SK-N-SH (cell line): ENCODE results near the gene TMEM134. TPM values are rescaled to one million over a fixed set of nuclear protein-coding genes. Genes with fewer than 3 reads are reported as not detected.

Experiments used
- CTCF ChIA-PET: fragments of 300-600, 350-600 bp; formaldehyde crosslinking; extraction: SDS; loops from one replicate; lab custom pipeline; 2021; lab: Yijun Ruan, JAX
- POLR2A ChIA-PET: fragments of 350-600 bp; sonication (Branson Sonifier 250); formaldehyde crosslinking; extraction: SDS; loops from one replicate; lab custom pipeline; 2020; ENCODE audit warnings: antibody characterized with exemption, inconsistent platforms; lab: Yijun Ruan, JAX
- DNase-seq: peaks from one replicate; pipeline ENCODE4 v3.0.0; 2012
- H2AFZ ChIP-seq: fragments of 200-600 bp; sonication (generic); 2 replicates; pipeline ENCODE4 v1.8.1; 2016; ENCODE audit warnings: antibody characterized with exemption, mild to moderate bottlenecking, low read depth
- H3F3A ChIP-seq: fragments of 200-600 bp; sonication (generic); replicated peaks from 2 replicates; pipeline ENCODE3; 2016; ENCODE audit warnings: antibody characterized with exemption, mild to moderate bottlenecking; ENCODE audit not compliant: insufficient read depth
- H3K27ac ChIP-seq, 2 experiments: fragments of 200-500 bp in 1 of 2; fragments of 200-600 bp in 1 of 2; sonication (Bioruptor generic) in 1 of 2; sonication (generic), shearing (Covaris generic) in 1 of 2; 2 replicates each; pipeline versions ENCODE4 v1.5.1 to v1.6.1; 2014 to 2016; ENCODE audit warnings: low read depth in 2 of 2, inconsistent platforms in 1 of 2, low read length in 1 of 2, mild to moderate bottlenecking in 1 of 2, mixed read lengths in 1 of 2
- H3K27me3 ChIP-seq: fragments of 200-600 bp; sonication (generic), shearing (Covaris generic); 2 replicates; pipeline ENCODE4 v1.6.1; 2016; ENCODE audit warnings: mixed run types; ENCODE audit not compliant: insufficient read depth
- H3K36me3 ChIP-seq, 2 experiments: fragments of 200-500 bp in 1 of 2; fragments of 200-600 bp in 1 of 2; sonication (Bioruptor generic) in 1 of 2; sonication (generic) in 1 of 2; replicated peaks in 1 of 2; 2 replicates each; pipeline versions ENCODE3 to v1.5.1; 2014 to 2016; ENCODE audit warnings: low read length in 1 of 2, mild to moderate bottlenecking in 1 of 2; ENCODE audit not compliant: insufficient read depth in 2 of 2, control insufficient read depth in 1 of 2
- H3K4me1 ChIP-seq, 2 experiments: fragments of 200-500 bp in 1 of 2; fragments of 200-600 bp in 1 of 2; sonication (Bioruptor generic) in 1 of 2; sonication (generic), shearing (Covaris generic) in 1 of 2; 2 replicates each; pipeline versions ENCODE4 v1.5.1 to v1.6.1; 2014 to 2016; ENCODE audit warnings: low read depth in 1 of 2, low read length in 1 of 2, mixed run types in 1 of 2; ENCODE audit not compliant: insufficient read depth in 2 of 2, control insufficient read depth in 1 of 2
- H3K4me2 ChIP-seq: fragments of 200-600 bp; sonication (generic), shearing (Covaris generic); 2 replicates; pipeline ENCODE4 v1.6.1; 2017; ENCODE audit warnings: mixed run types
- H3K4me3 ChIP-seq, 2 experiments: fragments of 200-500 bp in 1 of 2; fragments of 200-600 bp in 1 of 2; sonication (Bioruptor generic) in 1 of 2; sonication (generic), shearing (Covaris generic) in 1 of 2; 2 replicates each; pipeline versions ENCODE4 v1.5.1 to v1.8.1; 2014 to 2016; ENCODE audit warnings: low read depth in 2 of 2, inconsistent platforms in 1 of 2, low read length in 1 of 2, mild to moderate bottlenecking in 1 of 2, mixed read lengths in 1 of 2, moderate library complexity in 1 of 2
- H3K79me2 ChIP-seq: fragments of 200-600 bp; sonication (generic); 2 replicates; pipeline ENCODE4 v1.8.1; 2017; ENCODE audit warnings: mild to moderate bottlenecking; ENCODE audit not compliant: insufficient read depth
- H3K9ac ChIP-seq: fragments of 200-600 bp; sonication (generic); 2 replicates; pipeline ENCODE4 v1.6.1; 2017; ENCODE audit warnings: mixed run types
- H3K9me2 ChIP-seq: fragments of 200-600 bp; sonication (generic); 2 replicates; pipeline ENCODE4 v1.6.1; 2017; ENCODE audit warnings: mixed run types
- H3K9me3 ChIP-seq: fragments of 200-600 bp; sonication (generic); 2 replicates; pipeline ENCODE4 v1.6.1; 2017; ENCODE audit warnings: mixed run types, mild to moderate bottlenecking, moderate library complexity
- H4K20me1 ChIP-seq: fragments of 200-600 bp; sonication (generic); 2 replicates; pipeline ENCODE4 v1.6.1; 2017; ENCODE audit warnings: mild to moderate bottlenecking, mixed run types; ENCODE audit not compliant: insufficient read depth
- EP300 ChIP-seq, 2 experiments: IDR thresholded peaks; 2 replicates each; pipeline versions ENCODE4 v1.4.0 to v1.6.1; 2012; ENCODE audit warnings: borderline replicate concordance in 1 of 2, low read depth in 1 of 2, low read length in 1 of 2
- FOSL2 ChIP-seq: IDR thresholded peaks from 2 replicates; pipeline ENCODE4 v1.4.0; 2012; ENCODE audit warnings: low read depth, mild to moderate bottlenecking, moderate library complexity, borderline replicate concordance
- FOXJ3 ChIP-seq: sonication (generic); formaldehyde crosslinking; IDR thresholded peaks from 2 replicates; pipeline ENCODE4 v1.5.1; 2020; ENCODE audit warnings: mild to moderate bottlenecking, missing genetic modification reagents
- FOXM1 ChIP-seq: IDR thresholded peaks from 2 replicates; pipeline ENCODE4 v1.4.0; 2012; ENCODE audit warnings: low read depth, mild to moderate bottlenecking
- IRF3 ChIP-seq: fragments of 150-350 bp; IDR thresholded peaks from 2 replicates; pipeline ENCODE4 v1.6.1; 2016; ENCODE audit warnings: mild to moderate bottlenecking, low read depth, low read length
- JUND ChIP-seq: IDR thresholded peaks from 2 replicates; pipeline ENCODE4 v1.4.0; 2012
- MAX ChIP-seq: IDR thresholded peaks from 2 replicates; pipeline ENCODE4 v1.4.0; 2012; ENCODE audit warnings: low read depth
- MXI1 ChIP-seq: IDR thresholded peaks from 2 replicates; pipeline ENCODE4 v1.6.1; 2012; ENCODE audit warnings: mild to moderate bottlenecking, low read depth, low read length, improper control_type of control experiment
- RAD21 ChIP-seq: IDR thresholded peaks from 2 replicates; pipeline ENCODE4 v1.6.1; 2012; ENCODE audit warnings: mild to moderate bottlenecking, low read length
- RCOR1 ChIP-seq: fragments of 150-350 bp; IDR thresholded peaks from 2 replicates; pipeline ENCODE4 v1.6.1; 2017; ENCODE audit warnings: antibody characterized with exemption, low read length
- REST ChIP-seq: IDR thresholded peaks from 2 replicates; pipeline ENCODE4 v1.6.1; 2012; ENCODE audit warnings: mild to moderate bottlenecking, low read depth, low read length, moderate library complexity
- RXRA ChIP-seq: IDR thresholded peaks from 2 replicates; pipeline ENCODE4 v1.4.0; 2012; ENCODE audit warnings: low read depth, mild to moderate bottlenecking, borderline replicate concordance
- SMC3 ChIP-seq: IDR thresholded peaks from 2 replicates; pipeline ENCODE4 v1.6.1; 2012; ENCODE audit warnings: low read depth, low read length, improper control_type of control experiment
- USF1 ChIP-seq: IDR thresholded peaks from 2 replicates; pipeline ENCODE4 v1.4.0; 2012; ENCODE audit warnings: low read depth, borderline replicate concordance
- ZBTB33 ChIP-seq: IDR thresholded peaks from 2 replicates; pipeline ENCODE4 v1.4.0; 2012; ENCODE audit warnings: low read depth, borderline replicate concordance
- WGBS: methylation state at CpG from one replicate; pipeline ENCODE4 v1.1.6; 2017; ENCODE audit warnings: low lambda C conversion rate; 5-methylcytosine and 5-hydroxymethylcytosine counted together
- polyA plus RNA-seq, 3 experiments: library from polyadenylated mRNA; depleted of rRNA; stranded (reverse); fragments of >200 nt; gene quantifications; 2 replicates each; pipeline ENCODE4 v1.2.3, GENCODE V29; 2012

TMEM134 gene
- polyA plus RNA-seq, 1 of the 3 experiments (the other 2 are of a cell fraction) = 132 TPM

- TF ChIP-seq USF1 (no peak), SMC3 (no peak)
Measured at GRCh38 chr11:67503119-67504004, 34.3 kb upstream of the TMEM134 start (continued).

- peaks cover 10 to 19% of the 10 kb centered on the region in 2 experiments for H3K36me3 ChIP-seq
- H3K27me3 ChIP-seq = no peaks in the 10 kb centered on the region
- H3F3A ChIP-seq = peaks cover 20% of the 10 kb centered on the region
- no peak overlapping the region for H3K9ac ChIP-seq
- no peak for DNase-seq
- peaks cover 26% of the 10 kb centered on the region for H3K79me2 ChIP-seq
- POLR2A ChIA-PET = no interaction called here
- CTCF ChIA-PET = interaction anchor here (0.8 to 1.3 kb wide), 5 partner anchors 13 to 231 kb away, joined by 3 to 4 read pairs (median 3); no protein-coding TSS in a partner anchor
- no peaks in the 10 kb centered on the region for H3K9me3 ChIP-seq
- no peaks in the 10 kb centered on the region for H3K9me2 ChIP-seq
- no peak overlapping the region for H3K4me2 ChIP-seq
- TF ChIP-seq RAD21 = no peak
- TF ChIP-seq RXRA = no peak
- no peak for TF ChIP-seq FOSL2
- TF ChIP-seq MXI1 = no peak
- no peak for TF ChIP-seq REST
- H4K20me1 ChIP-seq = peaks cover 13% of the 10 kb centered on the region
- H3K4me1 ChIP-seq = peaks cover 10 to 29% of the 10 kb centered on the region in 2 experiments
- no peak overlapping the region for H2AFZ ChIP-seq
- WGBS = 97% methylated on average over 13 of the region's 18 CpGs
- no peak overlapping the region for H3K4me3 ChIP-seq
- H3K27ac ChIP-seq = no peak overlapping the region
Measured at GRCh38 chr11:67502328-67502979, 33.4 kb upstream of the TMEM134 start.

- 100% methylated on average over 5 of the region's 18 CpGs for WGBS
- DNase-seq = no peak
- Histone ChIP-seq H4K20me1 (peaks cover 13% of the 10 kb centered on the region), H3F3A (peaks cover 16% of the 10 kb centered on the region), H3K79me2 (peaks cover 20% of the 10 kb centered on the region), H3K27me3 (no peaks in the 10 kb centered on the region), H3K9me2 (no peaks in the 10 kb centered on the region), H3K9ac (no peak overlapping the region), H3K27ac (no peak overlapping the region), H3K9me3 (no peaks in the 10 kb centered on the region), H3K4me1 (peaks cover 7 to 23% of the 10 kb centered on the region in 2 experiments), H3K36me3 (peaks cover 10 to 16% of the 10 kb centered on the region in 2 experiments), H3K4me2 (no peak overlapping the region), H2AFZ (no peak overlapping the region), H3K4me3 (no peak overlapping the region)
- ChIA-PET CTCF (interaction anchor here (0.8 to 1.1 kb wide), 3 partner anchors 12 to 146 kb away, joined by 3 to 4 read pairs (median 3); no protein-coding TSS in a partner anchor), POLR2A (interaction anchor here (0.6 kb wide), 1 partner anchor 25 kb away, joined by 4 read pairs; no protein-coding TSS in a partner anchor)
- TF ChIP-seq IRF3 = no peak
- TF ChIP-seq MAX = no peak
- TF ChIP-seq ZBTB33 = no peak
- no peak for TF ChIP-seq RCOR1
- no peak for TF ChIP-seq FOXJ3
- no peak for TF ChIP-seq JUND
- no peak for TF ChIP-seq FOXM1
- TF ChIP-seq EP300 (IDR thresholded peaks at IDR 0.05; ENCODE audit: borderline replicate concordance in 1 of 2, low read depth in 1 of 2, low read length in 1 of 2) = no peak
Measured at GRCh38 chr11:67501854-67502253, 32.8 kb upstream of the TMEM134 start.
